ENCODE data around the gene DHX38. TPM values are rescaled to one million over a fixed set of nuclear protein-coding genes. Genes with fewer than 3 reads are reported as not detected.

DHX38 gene
- total and polyA plus RNA-seq, 8 donors = 11.1 to 153 (median 45.1) TPM

DNA sequence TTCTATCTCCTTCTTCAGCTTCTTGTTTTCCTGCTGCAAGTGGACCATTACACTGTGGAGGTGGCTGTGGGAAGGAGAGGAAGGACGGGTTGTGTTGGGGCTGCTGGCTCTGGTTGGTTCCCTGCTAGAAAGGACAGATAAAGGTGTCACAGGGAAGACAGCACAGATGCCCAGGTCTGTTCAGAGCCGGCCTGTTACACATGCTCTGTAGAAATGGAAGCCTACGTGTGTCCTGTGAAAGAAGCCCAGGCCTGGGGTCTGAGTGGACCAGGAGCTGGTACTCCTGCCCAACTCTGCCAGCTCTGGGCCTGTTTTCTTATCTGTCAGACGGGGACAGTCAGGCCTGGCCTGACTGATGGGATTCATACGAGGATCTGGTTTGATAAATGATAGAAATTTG, 26.4 kb downstream of the DHX38 start:
- no peak for DNase-seq
- intact Hi-C loops (cut with DNase I; ENCODE audit: low total_unique reads) = loop anchor here (10.0 kb wide), 1 partner anchor 345 kb away; no protein-coding TSS in a partner anchor
- no peak overlapping the region for H3K27ac ChIP-seq
- no peak overlapping the region for H3K4me3 ChIP-seq
- H3K27me3 ChIP-seq = no peaks in the 10 kb centered on the region
- no peaks in the 10 kb centered on the region for H3K9me3 ChIP-seq
- no peaks in the 10 kb centered on the region for H3K36me3 ChIP-seq
- peaks cover 0 to 5% (median 4%) of the 10 kb centered on the region in 4 donors for H3K4me1 ChIP-seq
- 85 to 92% (median 88%) methylated on average over 5 of the region's 5 CpGs for WGBS, 5 donors
- no peak for TF ChIP-seq EP300 (IDR thresholded peaks at IDR 0.05)
- TF ChIP-seq POLR2A (IDR thresholded peaks at IDR 0.05) = no peak
- TF ChIP-seq, protein P1, sequence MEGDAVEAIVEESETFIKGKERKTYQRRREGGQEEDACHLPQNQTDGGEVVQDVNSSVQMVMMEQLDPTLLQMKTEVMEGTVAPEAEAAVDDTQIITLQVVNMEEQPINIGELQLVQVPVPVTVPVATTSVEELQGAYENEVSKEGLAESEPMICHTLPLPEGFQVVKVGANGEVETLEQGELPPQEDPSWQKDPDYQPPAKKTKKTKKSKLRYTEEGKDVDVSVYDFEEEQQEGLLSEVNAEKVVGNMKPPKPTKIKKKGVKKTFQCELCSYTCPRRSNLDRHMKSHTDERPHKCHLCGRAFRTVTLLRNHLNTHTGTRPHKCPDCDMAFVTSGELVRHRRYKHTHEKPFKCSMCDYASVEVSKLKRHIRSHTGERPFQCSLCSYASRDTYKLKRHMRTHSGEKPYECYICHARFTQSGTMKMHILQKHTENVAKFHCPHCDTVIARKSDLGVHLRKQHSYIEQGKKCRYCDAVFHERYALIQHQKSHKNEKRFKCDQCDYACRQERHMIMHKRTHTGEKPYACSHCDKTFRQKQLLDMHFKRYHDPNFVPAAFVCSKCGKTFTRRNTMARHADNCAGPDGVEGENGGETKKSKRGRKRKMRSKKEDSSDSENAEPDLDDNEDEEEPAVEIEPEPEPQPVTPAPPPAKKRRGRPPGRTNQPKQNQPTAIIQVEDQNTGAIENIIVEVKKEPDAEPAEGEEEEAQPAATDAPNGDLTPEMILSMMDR (IDR thresholded peaks at IDR 0.05) = no peak
- TF ChIP-seq POLR2AphosphoS5 (IDR thresholded peaks at IDR 0.05) = no peak

GRCh38 chr16:72122308-72122707, 28.7 kb downstream of the DHX38 start:
- no peak for DNase-seq
- TF ChIP-seq, protein P1 (IDR thresholded peaks at IDR 0.05) = no peak
- no peak for TF ChIP-seq POLR2A (IDR thresholded peaks at IDR 0.05)
- TF ChIP-seq POLR2AphosphoS5 (IDR thresholded peaks at IDR 0.05) = no peak
- TF ChIP-seq EP300 (IDR thresholded peaks at IDR 0.05) = no peak
- H3K4me3 ChIP-seq = no peak overlapping the region
- no peaks in the 10 kb centered on the region for H3K27me3 ChIP-seq
- peaks cover 0 to 20% (median 9%) of the 10 kb centered on the region in 4 donors for H3K4me1 ChIP-seq
- intact Hi-C loops (cut with DNase I; ENCODE audit: low total_unique reads) = loop anchor here (10.0 kb wide), 1 partner anchor 342 kb away; no protein-coding TSS in a partner anchor
- no peaks in the 10 kb centered on the region for H3K9me3 ChIP-seq
- 94 to 100% (median 98%) methylated on average over 2 of the region's 2 CpGs for WGBS, 5 donors
- no peaks in the 10 kb centered on the region for H3K36me3 ChIP-seq
- H3K27ac ChIP-seq = no peak overlapping the region

GRCh38 chr16:72122916-72123315, 29.3 kb downstream of the DHX38 start:
- no peak overlapping the region for H3K27ac ChIP-seq
- peaks cover 0 to 20% (median 9%) of the 10 kb centered on the region in 4 donors for H3K4me1 ChIP-seq
- no peaks in the 10 kb centered on the region for H3K9me3 ChIP-seq
- 85 to 97% (median 87%) methylated on average over 7 to 11 of the region's 11 CpGs for WGBS, 5 donors
- DNase-seq = no peak
- TF ChIP-seq, protein P1 (IDR thresholded peaks at IDR 0.05) = no peak
- TF ChIP-seq POLR2A (IDR thresholded peaks at IDR 0.05) (no peak), POLR2AphosphoS5 (IDR thresholded peaks at IDR 0.05) (no peak), EP300 (IDR thresholded peaks at IDR 0.05) (no peak)
- no peaks in the 10 kb centered on the region for H3K36me3 ChIP-seq
- no peaks in the 10 kb centered on the region for H3K27me3 ChIP-seq
- intact Hi-C loops (cut with DNase I; ENCODE audit: low total_unique reads) = loop anchor here (10.0 kb wide), 1 partner anchor 342 kb away; no protein-coding TSS in a partner anchor
- H3K4me3 ChIP-seq = no peak overlapping the region

GRCh38 chr16:72123426-72123825, 29.8 kb downstream of the DHX38 start:
- H3K27ac ChIP-seq = no peak overlapping the region
- no peaks in the 10 kb centered on the region for H3K27me3 ChIP-seq
- H3K4me3 ChIP-seq = no peak overlapping the region
- no peaks in the 10 kb centered on the region for H3K36me3 ChIP-seq
- WGBS, 5 donors = 71 to 81% (median 77%) methylated on average over 5 to 8 of the region's 8 CpGs
- no peaks in the 10 kb centered on the region for H3K9me3 ChIP-seq
- TF ChIP-seq POLR2AphosphoS5 (IDR thresholded peaks at IDR 0.05) = no peak
- TF ChIP-seq EP300 (IDR thresholded peaks at IDR 0.05) = no peak
- TF ChIP-seq, protein P1 (IDR thresholded peaks at IDR 0.05) = no peak
- no peak for TF ChIP-seq POLR2A (IDR thresholded peaks at IDR 0.05)
- intact Hi-C loops (cut with DNase I; ENCODE audit: low total_unique reads) = loop anchor here (10.0 kb wide), 1 partner anchor 341 kb away; no protein-coding TSS in a partner anchor
- DNase-seq = no peak
- peaks cover 0 to 20% (median 9%) of the 10 kb centered on the region in 4 donors for H3K4me1 ChIP-seq

Measured in stomach (tissue), 9 donors.